Kidney (tissue), 14 donors: ENCODE measurements around the gene GIMAP8. TPM values are rescaled to one million over a fixed set of nuclear protein-coding genes. Genes with fewer than 3 reads are reported as not detected.
A peak's percentile ranks its signal among the peaks of the same experiment; 100 is the strongest.

Experiments used
- DNase-seq, 5 donors: peaks; one replicate each; pipeline ENCODE4 v3.0.0-alpha.2; 2013 to 2020
- FAIRE-seq: peaks from 2 replicates; lab custom pipeline; 2012; peaks lifted over from hg19 to GRCh38; lab: Jason Lieb, UNC
- H3K27ac ChIP-seq, 2 donors: one replicate each; pipeline ENCODE4 v1.7.0; 2013; ENCODE audit warnings: low read depth in 2 of 2, low read length in 2 of 2, inconsistent platforms in 1 of 2
- H3K27me3 ChIP-seq: one replicate; pipeline ENCODE4 v1.7.1; 2013; ENCODE audit warnings: low read length, inconsistent platforms; ENCODE audit not compliant: control insufficient read depth, insufficient read depth
- H3K36me3 ChIP-seq, 3 donors: one replicate each; pipeline versions ENCODE4 v1.7.0 to v1.7.1; 2013; ENCODE audit warnings: low read length in 3 of 3, control low read depth in 1 of 3, inconsistent platforms in 1 of 3; ENCODE audit not compliant: insufficient read depth in 3 of 3, control insufficient read depth in 2 of 3
- H3K4me1 ChIP-seq, 3 donors: one replicate each; pipeline versions ENCODE4 v1.7.0 to v1.7.1; 2013; ENCODE audit warnings: low read length in 3 of 3, inconsistent platforms in 1 of 3, low read depth in 1 of 3; ENCODE audit not compliant: control insufficient read depth in 2 of 3, insufficient read depth in 2 of 3
- H3K4me3 ChIP-seq, 3 donors: one replicate each; pipeline versions ENCODE4 v1.7.0 to v1.8.1; 2013; ENCODE audit warnings: low read length in 3 of 3, control low read depth in 1 of 3, inconsistent platforms in 1 of 3
- H3K9ac ChIP-seq, 3 donors: one replicate each; pipeline versions ENCODE4 v1.7.0 to v1.7.1; 2013; ENCODE audit warnings: low read length in 3 of 3, control low read depth in 1 of 3, inconsistent platforms in 1 of 3
- H3K9me3 ChIP-seq, 3 donors: one replicate each; pipeline versions ENCODE4 v1.7.0 to v1.7.1; 2013; ENCODE audit warnings: low read length in 3 of 3, control low read depth in 1 of 3, inconsistent platforms in 1 of 3; ENCODE audit not compliant: control insufficient read depth in 2 of 3, insufficient read depth in 1 of 3
- intact Hi-C: fragments of 100-400 bp; cut with DNase I; formaldehyde crosslinking; loops from one replicate; pipeline ENCODE4 v1.11.1; 2022
- polyA plus RNA-seq: library from polyadenylated mRNA; stranded (reverse); fragments of 350-450 nt; fragmentation: Illumina TruSeq; extraction: RNeasy Lipid Tissue Mini Kit (QIAGEN cat#74804); gene quantifications from one replicate; pipeline ENCODE4 v1.2.3, GENCODE V29; 2014; ENCODE audit warnings: low read depth, low replicate concordance; ENCODE audit not compliant: insufficient read depth
- total RNA-seq: library from RNA; stranded (reverse); fragmentation: NEBNext Ultra II Directional; extraction: Animal tissue kit (Norgen Biotek cat#: 25700); gene quantifications from one replicate; pipeline ENCODE4 v1.2.1, GENCODE V29; 2021
- TF ChIP-seq, protein P1 (sequence below): IDR thresholded peaks from 3 replicates; pipeline ENCODE4 v1.5.1; 2012; ENCODE audit warnings: mild to moderate bottlenecking, moderate library complexity, borderline replicate concordance; ENCODE audit not compliant: insufficient read depth; ENCODE audit errors: extremely low read depth
- donor health status: control.
- donor health status: control.
- donor health status: control.
- donor health status: control.
- donor health status: control.
- donor health status: DM: yes; HTN: yes; CAD: no.
- donor health status: Normal renal cell carcinoma (clear cell type).

GIMAP8 gene
- total and polyA plus RNA-seq, 2 donors from 2014 or later: 10.2 to 24.3 TPM

DNA sequence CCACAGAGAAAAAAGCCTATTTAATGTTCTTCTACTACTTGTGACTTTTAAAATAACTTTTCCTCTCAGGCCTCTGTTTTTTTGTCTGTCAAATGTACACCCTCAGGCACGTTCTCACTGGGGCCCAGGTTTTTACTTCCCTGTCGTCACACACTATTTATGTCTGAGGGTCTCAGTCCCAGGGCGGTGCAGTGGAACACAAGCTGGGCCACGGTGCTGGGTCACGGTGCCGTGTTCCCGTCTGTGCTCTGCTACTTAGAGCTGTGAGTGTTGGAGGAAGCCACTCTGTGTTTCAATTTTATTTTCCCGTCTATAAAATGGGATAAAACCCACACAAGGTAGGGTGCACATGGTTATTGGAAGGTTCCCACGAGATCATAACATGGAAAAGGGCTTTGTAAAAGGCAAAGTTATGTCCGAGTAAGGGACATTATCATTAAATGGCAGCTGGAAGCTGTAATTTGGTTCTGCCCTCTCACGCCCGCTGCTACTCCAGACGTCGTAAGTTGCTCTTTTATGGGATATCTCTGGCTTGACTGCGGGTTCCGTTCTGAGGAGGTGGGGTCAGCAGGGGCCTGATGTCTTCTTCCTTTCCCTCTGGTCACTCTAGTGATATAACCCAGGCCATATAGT is 46.1 kb upstream of the GIMAP8 start:
- Histone ChIP-seq H3K9ac (peak overlapping the region; percentile 28 to 95 (median 90)), H3K4me3 (peak overlapping the region; percentile 61 to 79 (median 75)), H3K36me3 (no peaks in the 10 kb centered on the region), H3K27ac (peak overlapping the region; percentile 91 to 96), H3K27me3 (no peaks in the 10 kb centered on the region), H3K4me1 (peaks cover 5 to 29% (median 27%) of the 10 kb centered on the region in 3 donors), H3K9me3 (no peaks in the 10 kb centered on the region)
- DNase-seq (peak in 4 of 5 donors; percentile 49 to 70 (median 64)), FAIRE-seq (no peak)
- intact Hi-C loops: no loop called here
- TF ChIP-seq, protein P1, sequence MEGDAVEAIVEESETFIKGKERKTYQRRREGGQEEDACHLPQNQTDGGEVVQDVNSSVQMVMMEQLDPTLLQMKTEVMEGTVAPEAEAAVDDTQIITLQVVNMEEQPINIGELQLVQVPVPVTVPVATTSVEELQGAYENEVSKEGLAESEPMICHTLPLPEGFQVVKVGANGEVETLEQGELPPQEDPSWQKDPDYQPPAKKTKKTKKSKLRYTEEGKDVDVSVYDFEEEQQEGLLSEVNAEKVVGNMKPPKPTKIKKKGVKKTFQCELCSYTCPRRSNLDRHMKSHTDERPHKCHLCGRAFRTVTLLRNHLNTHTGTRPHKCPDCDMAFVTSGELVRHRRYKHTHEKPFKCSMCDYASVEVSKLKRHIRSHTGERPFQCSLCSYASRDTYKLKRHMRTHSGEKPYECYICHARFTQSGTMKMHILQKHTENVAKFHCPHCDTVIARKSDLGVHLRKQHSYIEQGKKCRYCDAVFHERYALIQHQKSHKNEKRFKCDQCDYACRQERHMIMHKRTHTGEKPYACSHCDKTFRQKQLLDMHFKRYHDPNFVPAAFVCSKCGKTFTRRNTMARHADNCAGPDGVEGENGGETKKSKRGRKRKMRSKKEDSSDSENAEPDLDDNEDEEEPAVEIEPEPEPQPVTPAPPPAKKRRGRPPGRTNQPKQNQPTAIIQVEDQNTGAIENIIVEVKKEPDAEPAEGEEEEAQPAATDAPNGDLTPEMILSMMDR: no peak

DNA sequence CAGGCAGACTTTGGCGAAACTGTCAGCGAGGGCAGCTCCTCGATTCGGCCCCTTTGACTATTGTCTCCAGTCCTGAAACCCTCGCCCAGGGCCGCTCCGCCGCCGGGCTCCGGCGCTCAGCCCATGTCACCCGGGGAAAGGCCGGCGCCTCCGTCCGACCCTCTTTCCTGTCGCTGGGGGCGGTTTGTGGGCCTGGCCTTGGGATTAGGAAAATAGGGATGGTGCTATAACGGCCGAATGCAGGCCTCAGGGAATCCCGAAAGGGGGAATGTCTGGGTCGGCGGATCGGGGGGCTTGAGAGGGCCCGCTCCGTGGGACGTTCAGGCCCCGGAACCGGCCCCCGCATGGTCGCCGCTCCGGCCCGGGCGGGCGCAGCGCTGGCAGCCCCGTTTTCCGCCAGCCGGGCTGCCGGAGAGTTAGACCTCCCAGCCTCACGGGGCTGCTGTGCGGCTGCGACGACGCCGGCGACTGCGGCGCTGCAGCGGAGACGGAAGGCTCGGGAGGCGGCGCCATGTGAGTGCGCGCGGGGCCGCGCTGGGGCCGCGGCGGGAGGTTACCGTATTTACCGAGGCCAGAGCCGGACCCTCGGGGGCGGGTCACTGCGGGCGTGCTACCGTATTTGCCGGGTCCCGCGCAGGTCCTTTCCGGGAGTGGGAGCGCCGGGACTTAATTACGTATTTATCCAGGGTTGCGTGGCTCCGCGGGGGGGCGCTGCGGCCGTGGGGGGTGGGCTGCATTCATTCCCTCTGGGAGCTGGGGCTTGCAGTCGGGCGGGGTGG is 45.4 kb upstream of the GIMAP8 start:
- H3K9me3 ChIP-seq: no peaks in the 10 kb centered on the region
- intact Hi-C loops: no loop called here
- TF ChIP-seq, protein P1: peak; percentile 5
- DNase-seq (peak; percentile 90 to 96 (median 95)), FAIRE-seq (no peak)
- peak overlapping the region; percentile 28 to 95 (median 90) for H3K9ac ChIP-seq
- H3K27ac ChIP-seq: peak overlapping the region; percentile 91 to 96
- H3K27me3 ChIP-seq: no peaks in the 10 kb centered on the region
- H3K4me3 ChIP-seq: peak overlapping the region; percentile 64 to 79 (median 75)
- H3K36me3 ChIP-seq: no peaks in the 10 kb centered on the region
- H3K4me1 ChIP-seq: peaks cover 5 to 29% (median 29%) of the 10 kb centered on the region in 3 donors

GRCh38 chr7:150405584-150406311 is 44.7 kb upstream of the GIMAP8 start:
- DNase-seq: peak in 3 of 5 donors; percentile 75 to 83 (median 81)
- TF ChIP-seq, protein P1: no peak
- intact Hi-C loops: no loop called here
- Histone ChIP-seq H3K4me3 (peak overlapping the region; percentile 64 to 79 (median 68)), H3K9me3 (no peaks in the 10 kb centered on the region), H3K9ac (peak overlapping the region; percentile 43 to 95 (median 70)), H3K27ac (peak overlapping the region; percentile 91 to 96), H3K4me1 (peaks cover 5 to 36% (median 31%) of the 10 kb centered on the region in 3 donors), H3K36me3 (no peaks in the 10 kb centered on the region), H3K27me3 (no peaks in the 10 kb centered on the region)
- no peak for FAIRE-seq
